ENCODE data around the gene PLXNA4.
A peak's percentile ranks its signal among the peaks of the same experiment; 100 is the strongest.
"Not testable (repeated sequence)": the region's sequence is repeated elsewhere in the genome, so short reads cannot be mapped to it uniquely, and the experiment has no call there.

Gene PLXNA4

GRCh38 chr7:132179080-132179430, 397.2 kb downstream of the PLXNA4 start:
- DNase-seq (ENCODE audit: low read depth) = peak; percentile 1
- no peak for TF ChIP-seq CTCF (conservative IDR thresholded peaks at IDR 0.05; ENCODE audit: low read depth, low read length)
- no peak overlapping the region for H3K4me3 ChIP-seq (ENCODE audit: low read depth, low read length)

- not testable (repeated sequence) for DNase-seq (ENCODE audit: low read depth); H3K4me3 ChIP-seq (ENCODE audit: low read depth, low read length)
These were observed 397.7 kb downstream of the PLXNA4 start for GRCh38 chr7:132178402-132179079.

GRCh38 chr7:132177708-132178401, 398.4 kb downstream of the PLXNA4 start:
- H3K4me3 ChIP-seq (ENCODE audit: low read depth, low read length) = no peak overlapping the region
- DNase-seq (ENCODE audit: low read depth) = no peak
- TF ChIP-seq CTCF (conservative IDR thresholded peaks at IDR 0.05; ENCODE audit: low read depth, low read length) = no peak

- no peak for TF ChIP-seq CTCF (conservative IDR thresholded peaks at IDR 0.05; ENCODE audit: low read depth, low read length)
These were observed 399.6 kb downstream of the PLXNA4 start for GRCh38 chr7:132176719-132177118.

GRCh38 chr7:132171130-132171576, 405.1 kb downstream of the PLXNA4 start:
- no peak for TF ChIP-seq CTCF (conservative IDR thresholded peaks at IDR 0.05; ENCODE audit: low read depth, low read length)
- H3K4me3 ChIP-seq (ENCODE audit: low read depth, low read length) = no peak overlapping the region
- DNase-seq (ENCODE audit: low read depth) = no peak

More at GRCh38 chr7:132176719-132177118, 399.6 kb downstream of the PLXNA4 start:
- no peak for DNase-seq (ENCODE audit: low read depth)
- no peak overlapping the region for H3K4me3 ChIP-seq (ENCODE audit: low read depth, low read length)

- TF ChIP-seq CTCF (conservative IDR thresholded peaks at IDR 0.05; ENCODE audit: low read depth, low read length) = no peak
- DNase-seq (ENCODE audit: low read depth) = no peak
- H3K4me3 ChIP-seq (ENCODE audit: low read depth, low read length) = no peak overlapping the region
These were observed 406.5 kb downstream of the PLXNA4 start for GRCh38 chr7:132169730-132170129.

GRCh38 chr7:132168239-132168638, 408.0 kb downstream of the PLXNA4 start:
- no peak overlapping the region for H3K4me3 ChIP-seq (ENCODE audit: low read depth, low read length)
- DNase-seq (ENCODE audit: low read depth) = no peak
- TF ChIP-seq CTCF (conservative IDR thresholded peaks at IDR 0.05; ENCODE audit: low read depth, low read length) = no peak

- DNase-seq (ENCODE audit: low read depth); H3K4me3 ChIP-seq (ENCODE audit: low read depth, low read length): not testable (repeated sequence)
These were observed 410.6 kb downstream of the PLXNA4 start for GRCh38 chr7:132165695-132166094.

Measured in choroid plexus epithelial cell (primary cell).